NCI-H187 treated with DMSO at 0.1 percent for 48 hours (cell line): ENCODE results near the gene DOCK6.

Source experiments
- DNase-seq: peaks from one replicate; lab custom pipeline; 2025; lab: John Stamatoyannopoulos, UW

DOCK6 gene, protein sequence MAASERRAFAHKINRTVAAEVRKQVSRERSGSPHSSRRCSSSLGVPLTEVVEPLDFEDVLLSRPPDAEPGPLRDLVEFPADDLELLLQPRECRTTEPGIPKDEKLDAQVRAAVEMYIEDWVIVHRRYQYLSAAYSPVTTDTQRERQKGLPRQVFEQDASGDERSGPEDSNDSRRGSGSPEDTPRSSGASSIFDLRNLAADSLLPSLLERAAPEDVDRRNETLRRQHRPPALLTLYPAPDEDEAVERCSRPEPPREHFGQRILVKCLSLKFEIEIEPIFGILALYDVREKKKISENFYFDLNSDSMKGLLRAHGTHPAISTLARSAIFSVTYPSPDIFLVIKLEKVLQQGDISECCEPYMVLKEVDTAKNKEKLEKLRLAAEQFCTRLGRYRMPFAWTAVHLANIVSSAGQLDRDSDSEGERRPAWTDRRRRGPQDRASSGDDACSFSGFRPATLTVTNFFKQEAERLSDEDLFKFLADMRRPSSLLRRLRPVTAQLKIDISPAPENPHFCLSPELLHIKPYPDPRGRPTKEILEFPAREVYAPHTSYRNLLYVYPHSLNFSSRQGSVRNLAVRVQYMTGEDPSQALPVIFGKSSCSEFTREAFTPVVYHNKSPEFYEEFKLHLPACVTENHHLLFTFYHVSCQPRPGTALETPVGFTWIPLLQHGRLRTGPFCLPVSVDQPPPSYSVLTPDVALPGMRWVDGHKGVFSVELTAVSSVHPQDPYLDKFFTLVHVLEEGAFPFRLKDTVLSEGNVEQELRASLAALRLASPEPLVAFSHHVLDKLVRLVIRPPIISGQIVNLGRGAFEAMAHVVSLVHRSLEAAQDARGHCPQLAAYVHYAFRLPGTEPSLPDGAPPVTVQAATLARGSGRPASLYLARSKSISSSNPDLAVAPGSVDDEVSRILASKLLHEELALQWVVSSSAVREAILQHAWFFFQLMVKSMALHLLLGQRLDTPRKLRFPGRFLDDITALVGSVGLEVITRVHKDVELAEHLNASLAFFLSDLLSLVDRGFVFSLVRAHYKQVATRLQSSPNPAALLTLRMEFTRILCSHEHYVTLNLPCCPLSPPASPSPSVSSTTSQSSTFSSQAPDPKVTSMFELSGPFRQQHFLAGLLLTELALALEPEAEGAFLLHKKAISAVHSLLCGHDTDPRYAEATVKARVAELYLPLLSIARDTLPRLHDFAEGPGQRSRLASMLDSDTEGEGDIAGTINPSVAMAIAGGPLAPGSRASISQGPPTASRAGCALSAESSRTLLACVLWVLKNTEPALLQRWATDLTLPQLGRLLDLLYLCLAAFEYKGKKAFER (N-terminal part only)

DNA sequence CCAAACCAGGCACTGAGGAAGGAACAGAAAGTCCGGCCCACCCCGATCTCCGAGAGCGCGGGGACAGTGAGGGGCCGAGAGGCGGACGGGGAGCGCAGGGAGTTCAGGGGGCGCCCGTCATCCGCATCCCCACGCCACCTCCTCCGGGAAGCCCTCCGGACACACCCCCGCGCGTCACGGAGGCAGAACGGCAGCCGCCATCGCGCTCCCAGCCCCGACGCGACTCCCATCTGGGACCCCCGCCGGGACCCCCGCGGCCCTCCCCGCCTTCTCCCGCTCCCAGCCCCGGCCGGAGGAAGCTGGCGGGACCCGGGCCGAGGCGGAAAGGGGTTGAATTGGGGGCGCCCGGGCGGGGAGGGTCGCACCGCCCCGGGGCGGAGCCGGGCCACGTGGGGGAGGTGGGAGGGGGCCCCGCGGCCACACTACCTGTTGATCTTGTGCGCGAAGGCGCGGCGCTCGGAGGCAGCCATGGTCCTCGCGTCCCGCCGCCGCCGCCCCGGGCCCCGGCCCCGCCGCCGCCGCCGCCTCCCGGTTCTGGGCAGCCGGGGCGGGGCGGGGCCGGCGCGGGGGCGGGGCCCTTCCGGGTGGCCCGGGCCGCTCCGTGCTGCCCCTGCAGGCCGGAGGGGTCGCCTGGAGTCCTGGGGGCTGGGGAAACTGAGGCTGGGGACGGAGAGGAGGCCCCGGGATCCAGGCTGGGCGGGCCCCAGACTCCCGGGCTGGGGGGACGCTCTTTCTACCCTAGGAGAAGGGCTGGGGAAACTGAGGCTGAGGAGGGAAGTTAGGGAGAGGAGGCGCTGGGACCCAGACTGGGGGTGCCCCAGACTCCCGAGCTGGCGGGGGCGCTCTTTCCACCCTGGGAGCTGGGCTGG, at the start of gene DOCK6:
Gene DOCK6 (minus strand): TSS at position 554 of the 869 bp plus-strand sequence. CDS start 84 bp downstream, at position 470.
- DNase-seq, result no peak

DNA sequence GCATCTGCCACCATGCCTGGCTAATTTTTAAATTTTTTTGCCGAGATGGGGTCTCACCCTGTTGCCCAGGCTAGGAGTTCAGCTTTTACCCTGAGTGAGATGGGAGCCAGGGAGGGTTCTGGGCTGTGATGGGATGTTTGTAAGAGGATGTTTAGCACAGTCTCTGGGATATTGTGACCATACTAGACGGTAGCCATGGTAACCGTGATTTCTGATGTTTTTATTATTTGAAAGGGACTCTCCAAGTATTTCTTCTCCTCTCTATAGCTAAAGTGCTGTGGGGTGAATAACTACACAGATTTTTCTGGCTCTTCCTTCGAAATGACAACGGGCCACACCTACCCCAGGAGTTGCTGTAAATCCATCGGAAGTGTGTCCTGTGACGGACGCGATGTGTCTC, 44.0 kb upstream of the DOCK6 start:
- no peak for DNase-seq

DNA sequence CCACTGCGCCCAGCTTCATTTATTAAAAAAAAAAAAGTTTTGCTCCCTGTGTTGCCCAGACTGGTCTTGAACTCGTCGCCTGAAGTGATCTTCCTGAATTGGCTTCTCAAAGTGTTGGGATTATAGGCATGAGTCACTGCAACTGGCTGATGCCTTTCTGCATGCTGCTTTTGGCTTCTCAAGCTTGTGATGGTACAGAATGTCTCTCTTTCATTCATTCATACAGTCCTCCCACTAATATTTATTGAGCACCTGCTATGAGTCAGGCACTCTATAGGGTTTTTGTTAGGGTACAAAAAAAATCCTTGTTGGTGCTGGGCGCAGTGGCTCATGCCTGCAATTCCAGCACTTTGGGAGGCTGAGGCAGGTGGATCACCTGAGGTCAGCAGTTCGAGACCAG, 42.6 kb upstream of the DOCK6 start:
- no peak for DNase-seq

DNA sequence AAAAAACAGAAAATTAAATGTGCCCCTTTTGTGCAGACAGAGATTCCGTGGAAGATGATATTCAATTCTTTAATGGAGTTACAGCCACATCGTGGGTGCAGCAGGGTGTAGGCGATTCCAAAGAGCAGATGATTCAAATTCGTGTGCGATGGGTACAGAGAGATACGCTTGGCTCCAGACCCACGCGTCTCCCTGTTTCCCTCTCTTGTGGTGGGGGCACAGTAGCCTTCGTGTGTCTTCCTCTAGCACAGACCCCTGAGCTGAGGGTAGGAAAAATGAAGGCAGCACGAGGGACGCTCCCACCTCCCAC, 38.4 kb upstream of the DOCK6 start:
- DNase-seq, result no peak

DNA sequence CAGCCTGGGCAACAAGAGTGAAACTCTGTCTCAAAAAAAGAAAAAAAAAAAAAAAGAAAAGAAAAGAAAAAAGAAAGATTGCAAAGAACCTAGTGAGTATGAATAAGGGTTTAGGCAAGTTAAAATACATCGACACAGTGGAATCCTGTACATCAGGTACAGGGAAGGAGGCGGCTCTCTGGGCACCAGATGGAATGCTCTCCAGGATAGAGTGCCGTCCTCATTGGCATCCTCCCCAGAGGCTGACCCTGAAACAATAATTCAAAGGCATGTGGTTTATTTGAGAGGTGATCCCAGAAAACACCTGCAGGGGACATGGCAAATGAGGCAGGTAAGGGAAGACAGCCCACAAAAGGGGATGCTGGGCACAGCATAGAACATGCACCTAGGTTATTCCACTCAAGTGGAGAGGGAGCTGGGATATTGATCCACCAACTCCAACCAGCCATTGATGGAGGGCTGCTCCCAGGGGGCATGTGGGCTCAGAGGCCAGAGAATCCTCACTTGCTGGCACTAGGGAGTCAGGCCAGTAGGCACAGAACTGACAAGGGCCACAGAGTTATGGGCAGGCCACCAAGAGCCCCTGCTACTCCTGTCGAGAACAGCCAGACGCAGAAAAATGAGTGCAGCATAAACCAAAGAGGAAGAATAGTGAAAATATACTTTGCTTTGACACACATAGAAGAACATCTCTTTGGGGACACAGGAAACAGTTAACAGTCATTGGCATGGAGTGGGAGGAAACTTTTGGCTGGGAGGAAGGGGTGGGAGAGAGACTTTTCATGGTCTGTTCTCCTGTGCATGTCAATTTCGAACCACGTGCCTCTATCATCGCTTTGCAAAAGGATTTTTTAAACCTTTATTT, 37.9 kb upstream of the DOCK6 start:
- no peak for DNase-seq

DNA sequence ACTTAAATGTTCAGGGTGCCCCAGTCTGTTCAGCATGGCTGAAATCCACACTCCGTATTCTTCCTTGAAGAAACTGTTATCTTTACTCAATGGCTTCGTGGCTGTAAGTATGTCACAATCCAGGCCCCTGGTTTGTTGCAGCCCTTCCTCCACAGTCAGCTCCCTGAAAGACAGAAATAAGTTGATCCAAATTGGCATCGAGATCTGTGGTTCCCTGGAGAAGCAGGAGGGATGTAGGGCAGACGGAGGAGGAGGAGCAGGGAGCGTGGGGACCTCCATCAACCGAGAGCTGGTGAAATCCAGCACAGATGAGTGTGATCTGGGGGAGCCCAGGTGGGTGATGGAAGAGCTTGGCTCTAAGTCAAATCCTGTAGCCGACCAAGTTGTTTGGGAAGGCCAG, 33.9 kb upstream of the DOCK6 start:
- no peak for DNase-seq

DNA sequence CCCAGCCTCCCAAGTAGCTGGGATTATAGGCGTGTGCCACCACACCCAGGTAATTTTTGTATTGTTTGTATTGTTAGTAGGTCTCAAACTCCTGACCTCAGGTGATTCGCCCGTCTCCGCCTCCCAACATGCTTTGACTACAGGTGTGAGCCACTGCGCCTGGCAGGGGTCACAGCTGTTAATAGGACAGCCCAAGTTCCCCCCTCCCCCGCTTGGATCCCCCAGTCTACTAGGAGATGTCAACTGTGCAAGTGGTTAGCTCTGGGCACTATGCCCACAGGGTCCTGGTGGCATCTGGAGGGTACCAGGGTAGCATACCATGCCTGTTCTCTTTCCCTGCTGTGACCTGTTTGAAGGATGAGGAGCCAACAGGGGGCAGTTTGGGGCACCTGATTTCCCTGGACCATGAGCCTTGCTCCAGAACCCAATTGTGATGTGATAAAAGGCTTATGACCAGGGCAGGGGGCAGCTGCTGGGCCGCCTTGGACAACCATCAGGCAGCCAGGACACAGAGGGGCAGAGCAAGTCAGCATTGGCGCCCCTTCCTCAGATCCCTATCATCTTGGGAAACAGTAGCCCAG, 33.4 kb upstream of the DOCK6 start, which contains the start of gene TSPAN16:
Gene TSPAN16 (plus strand): TSS at position 496 of the 581 bp plus-strand sequence. CDS start 138 bp downstream, outside the sequence.
- DNase-seq, result no peak

DNA sequence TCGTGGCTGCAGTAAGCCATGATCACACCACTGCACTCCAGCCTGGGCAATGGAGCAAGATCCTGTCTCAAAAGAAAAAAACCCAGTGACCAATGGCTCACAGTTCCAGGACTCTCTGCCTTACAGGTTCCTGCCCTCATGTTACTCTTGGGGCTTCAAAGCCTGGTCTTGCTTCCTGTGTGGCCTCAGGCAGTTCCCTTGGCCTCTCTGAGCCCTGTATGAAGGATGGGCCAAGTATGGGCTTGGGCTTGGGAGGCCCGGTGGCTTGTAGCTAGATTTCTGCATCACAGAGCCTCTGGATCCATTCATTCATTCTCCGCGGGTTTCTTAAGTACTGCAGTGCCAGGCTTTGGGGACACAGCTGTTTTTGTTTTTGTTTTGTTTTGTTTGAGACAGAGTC, 32.9 kb upstream of the DOCK6 start:
- no peak for DNase-seq

DNA sequence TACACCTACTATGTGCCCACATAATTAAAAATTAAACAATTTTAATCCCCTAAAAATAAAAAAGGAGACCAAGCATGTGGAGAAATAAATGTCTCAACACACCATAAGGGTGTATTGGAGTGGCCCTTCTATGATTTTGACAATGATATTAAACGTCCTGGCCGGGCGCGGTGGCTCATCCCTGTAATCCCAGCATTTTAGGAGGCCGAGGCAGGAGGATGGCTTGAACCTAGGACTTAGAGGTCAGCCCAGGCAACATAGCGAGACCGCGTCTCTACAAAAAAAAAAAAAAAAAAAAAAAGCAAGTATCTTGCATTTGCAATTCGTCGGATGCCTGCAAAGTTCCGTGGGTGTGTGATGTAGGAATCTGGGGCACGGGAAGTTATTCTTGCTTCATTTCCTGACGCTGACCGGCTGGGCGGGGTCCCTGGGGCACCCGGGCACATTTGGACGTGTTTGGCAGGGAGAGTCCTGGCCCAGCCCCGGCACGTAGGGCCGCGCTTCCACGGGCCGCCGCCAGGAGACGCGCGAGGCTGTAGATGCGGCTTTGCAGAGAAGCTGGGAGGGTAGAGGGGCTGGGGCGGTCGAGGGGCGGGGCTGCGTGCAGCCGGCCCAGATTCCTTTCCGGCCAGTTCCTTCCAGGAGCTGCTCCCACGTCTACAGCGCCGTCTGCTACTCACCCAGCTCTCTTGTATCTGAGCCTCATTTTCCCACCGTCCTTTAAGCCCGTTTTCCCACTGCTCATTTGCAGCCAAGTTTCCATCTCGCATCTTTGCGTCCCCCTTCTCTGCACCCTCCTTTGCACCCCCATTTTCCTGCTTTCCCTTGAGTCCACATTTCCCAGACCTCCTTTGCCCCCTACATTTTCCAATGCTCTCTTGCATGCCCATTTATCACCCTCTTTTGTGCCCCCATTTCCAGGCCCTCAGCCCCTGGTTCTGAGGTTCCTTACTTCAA, 31.4 kb upstream of the DOCK6 start:
- no peak for DNase-seq

DNA sequence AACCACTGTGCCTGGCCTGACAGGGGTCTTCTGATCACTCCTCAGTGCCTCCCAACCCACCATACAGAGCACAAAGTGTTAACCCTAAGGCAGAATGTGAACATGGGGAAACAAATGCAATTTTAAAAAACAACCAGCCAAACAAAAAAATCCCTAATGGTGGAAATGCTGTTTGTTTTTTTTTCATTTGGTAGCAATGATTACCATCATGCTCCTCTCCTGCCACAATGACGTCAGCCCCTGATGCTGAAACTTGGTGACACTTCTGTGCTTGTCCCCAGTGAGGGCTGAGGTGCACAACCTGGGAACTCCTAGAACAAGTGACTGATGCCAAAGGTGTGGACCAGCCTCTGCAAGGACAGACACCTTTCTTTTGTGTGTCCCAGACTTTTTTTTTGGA, 29.7 kb upstream of the DOCK6 start:
- DNase-seq, result no peak

DNA sequence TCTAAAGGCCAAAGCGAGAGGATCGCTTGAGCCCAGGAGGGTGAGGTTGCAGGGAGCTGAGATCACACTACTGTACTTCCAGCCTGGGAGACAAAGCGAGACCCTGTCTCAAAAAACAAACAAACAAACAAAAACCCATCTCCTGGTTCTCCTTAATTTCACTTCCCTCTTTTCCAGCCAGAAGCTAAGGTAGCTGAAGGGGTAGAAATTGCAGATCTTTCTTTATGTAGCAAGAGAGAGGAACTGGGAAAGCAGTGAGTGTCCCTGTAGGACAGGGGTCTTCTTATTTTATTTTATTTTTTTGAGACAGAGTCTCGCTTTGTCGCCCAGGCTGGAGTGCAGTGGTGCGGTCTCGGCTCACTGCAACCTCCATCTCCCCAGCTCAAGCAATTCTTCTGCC, 29.1 kb upstream of the DOCK6 start:
- no peak for DNase-seq

DNA sequence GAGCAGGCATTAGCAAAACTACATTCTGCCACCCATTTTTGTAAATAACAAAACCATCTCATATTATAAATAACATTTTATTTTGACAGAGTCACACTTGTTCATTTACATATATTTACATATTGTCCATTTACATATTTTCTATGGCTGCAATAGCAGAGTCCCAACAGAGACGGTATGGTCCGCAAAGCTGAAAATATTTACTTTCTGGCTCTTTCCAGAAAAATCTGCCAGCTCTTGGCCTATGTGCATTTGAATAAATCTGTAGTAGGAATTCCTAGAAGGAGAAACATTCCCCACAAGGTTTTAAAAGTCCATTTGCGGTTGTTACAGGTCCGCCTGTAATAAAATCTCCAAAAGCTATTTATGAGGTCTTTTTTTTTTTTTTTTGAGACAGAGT, 27.9 kb upstream of the DOCK6 start:
- no peak for DNase-seq

DNA sequence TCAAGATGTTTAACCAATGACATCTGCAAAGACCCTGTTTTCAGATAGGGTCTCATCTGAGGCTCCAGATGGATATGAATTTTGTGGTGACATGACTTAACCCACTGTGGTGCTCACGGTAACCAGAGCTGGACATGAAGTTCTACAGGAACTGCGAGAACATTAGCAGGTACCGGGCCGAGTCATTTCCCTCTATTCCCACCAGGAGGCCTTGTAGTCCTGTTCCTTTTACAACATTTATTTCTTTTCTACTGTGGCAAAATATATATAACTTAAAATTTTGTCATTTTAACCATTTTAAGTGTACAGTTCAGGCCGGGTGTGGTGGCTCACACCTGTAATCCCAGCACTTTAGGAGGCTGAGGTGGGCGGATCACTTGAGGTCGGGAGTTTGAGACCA, 26.0 kb upstream of the DOCK6 start:
- DNase-seq, result no peak

DNA sequence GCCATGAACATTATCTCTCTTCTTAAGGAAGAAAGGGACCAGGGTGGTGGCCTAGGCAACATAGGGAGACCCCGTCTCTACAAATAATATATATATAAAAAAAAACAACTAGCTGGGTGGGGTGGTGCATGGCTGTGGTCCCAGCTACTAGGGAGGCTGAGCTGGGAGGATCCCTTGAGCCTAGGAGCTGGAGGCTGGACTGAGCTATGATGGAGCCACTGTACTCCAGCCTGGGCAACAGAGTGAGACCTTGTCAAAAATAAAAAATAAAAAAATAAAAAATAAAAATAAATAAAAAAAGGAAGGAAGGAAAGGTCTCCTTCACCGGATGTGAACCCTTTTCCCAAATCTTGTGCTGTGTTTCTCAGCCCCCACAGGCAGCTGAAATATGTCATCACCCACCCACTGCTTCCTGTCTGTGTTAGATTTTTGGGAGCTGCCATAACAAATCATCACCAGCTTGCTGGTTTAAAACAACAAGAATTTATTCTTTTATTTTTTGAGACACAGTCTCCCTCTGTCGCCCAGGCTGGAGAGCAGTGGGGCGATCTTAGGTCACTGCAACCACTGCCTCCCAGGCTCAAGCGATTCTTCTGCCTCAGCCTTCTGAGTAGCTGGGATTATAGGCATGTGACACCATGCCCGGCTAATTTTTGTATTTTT, 24.1 kb upstream of the DOCK6 start:
- DNase-seq, result no peak

DNA sequence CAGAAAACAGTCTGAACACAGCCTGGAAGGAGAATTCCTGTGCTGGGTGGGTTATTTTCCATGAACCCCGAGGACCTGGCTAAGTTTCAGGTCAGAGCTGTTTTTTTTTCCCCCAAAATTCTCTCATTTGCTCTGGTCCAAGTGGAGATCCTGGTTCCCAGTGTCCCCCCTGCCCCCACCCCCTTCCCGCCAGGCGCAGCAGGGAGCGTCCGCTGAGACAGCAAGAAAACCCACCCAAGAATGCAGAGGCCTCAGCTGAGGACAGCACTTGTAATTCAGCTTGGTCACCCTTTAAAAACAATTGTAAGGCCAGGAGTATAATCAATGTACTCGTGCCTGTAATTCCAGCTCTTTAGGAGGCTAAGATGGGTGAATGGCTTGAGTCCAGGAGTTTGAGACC, 22.2 kb upstream of the DOCK6 start:
- no peak for DNase-seq

DNA sequence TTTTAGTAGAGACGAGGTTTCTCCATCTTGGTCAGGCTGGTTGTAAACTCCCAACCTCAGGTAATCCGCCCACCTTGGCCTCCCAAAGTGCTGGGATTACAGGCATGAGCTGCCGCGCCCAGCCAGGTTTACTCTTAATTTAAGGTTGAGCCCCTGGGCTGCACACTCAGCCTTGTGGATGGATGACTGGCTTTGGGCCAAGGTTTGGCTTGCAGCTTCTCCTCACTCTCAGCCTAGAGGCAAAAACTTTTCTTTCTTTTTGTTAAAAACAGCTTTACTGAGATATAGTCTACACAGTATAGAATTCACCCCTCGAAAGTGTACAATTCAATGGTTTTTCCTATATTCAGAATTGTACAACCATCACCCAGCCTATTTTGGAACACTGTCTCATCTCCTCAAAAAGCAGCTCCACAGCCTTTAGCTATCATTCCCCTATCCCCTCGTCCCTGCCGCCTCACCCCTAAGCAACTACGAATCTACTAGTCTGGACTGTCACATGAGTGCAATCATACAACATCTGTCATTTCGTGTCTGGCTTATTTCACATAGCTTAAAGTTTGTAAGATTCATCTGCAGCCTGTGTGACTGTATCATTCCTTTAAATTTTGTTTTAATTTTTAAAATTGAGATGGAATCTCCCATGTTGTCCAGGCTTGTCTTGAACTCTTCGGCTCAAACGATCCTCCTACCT, 19.2 kb upstream of the DOCK6 start:
- no peak for DNase-seq

DNA sequence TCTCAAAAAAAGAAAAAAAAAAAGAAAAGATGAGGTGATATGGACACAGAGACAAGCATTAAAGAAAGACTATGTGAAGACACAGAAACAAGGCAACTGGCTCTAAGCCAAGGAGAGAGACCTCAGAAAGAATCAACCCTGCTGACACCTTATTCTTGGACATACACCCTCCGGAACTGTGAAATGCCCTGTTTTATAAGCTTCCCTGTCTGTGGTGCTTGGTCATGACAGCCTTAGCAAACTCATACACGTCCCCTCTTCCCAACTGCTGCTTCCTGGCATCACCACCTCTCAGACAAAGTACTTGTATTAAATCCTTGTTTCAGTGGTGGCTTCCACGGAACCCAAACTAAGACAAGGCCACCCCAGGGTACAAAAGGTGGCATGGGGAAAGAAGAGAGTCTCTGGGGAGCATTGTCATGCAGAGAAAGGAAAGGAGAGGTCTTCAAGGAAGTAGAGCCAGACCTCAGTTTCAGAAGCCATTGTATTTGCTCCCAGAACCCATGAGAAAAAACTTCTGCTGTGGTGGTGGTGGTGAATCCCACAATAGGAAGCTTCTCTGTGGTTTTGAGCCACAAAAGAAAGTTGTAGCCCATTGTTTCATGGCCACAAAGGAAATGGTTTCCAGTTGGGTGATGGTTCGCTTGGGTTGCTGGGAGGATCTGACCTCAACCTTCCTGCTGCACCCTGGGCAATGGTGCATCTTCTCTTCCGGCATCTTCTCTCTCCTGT, 17.3 kb upstream of the DOCK6 start:
- DNase-seq, result no peak
